GM12892 (cell line): ENCODE measurements around the gene HBZ. TPM values are rescaled to one million over a fixed set of nuclear protein-coding genes. Genes with fewer than 3 reads are reported as not detected.

Experiments used
- DNase-seq: peaks from one replicate; pipeline ENCODE4 v3.0.0; 2011; ENCODE audit not compliant: insufficient read length
- FAIRE-seq: peaks from 2 replicates; lab custom pipeline; 2011; peaks lifted over from hg19 to GRCh38; lab: Jason Lieb, UNC
- POLR2A ChIP-seq: IDR thresholded peaks from 2 replicates; pipeline ENCODE4 v1.6.1; 2011; ENCODE audit warnings: low read depth, low read length, control low read depth
- POLR2AphosphoS5 ChIP-seq: IDR thresholded peaks from 2 replicates; pipeline ENCODE4 v1.6.1; 2011; ENCODE audit warnings: low read depth, low read length, control low read depth
- TAF1 ChIP-seq: IDR thresholded peaks from 2 replicates; pipeline ENCODE4 v1.6.1; 2011; ENCODE audit warnings: low read depth, mild to moderate bottlenecking, control low read depth, low read length, borderline replicate concordance
- polyA plus RNA-seq: library from polyadenylated mRNA; unstranded; fragments of >200 nt; gene quantifications from one replicate; pipeline ENCODE4 v1.2.1, GENCODE V29; 2012; ENCODE audit warnings: missing spikeins, inconsistent platforms; ENCODE audit not compliant: missing spikeins

HBZ gene
- polyA plus RNA-seq: 0.40 TPM

GRCh38 chr16:152141-153128 is at the start of gene HBZ:
Gene HBZ (plus strand): TSS chr16:152644. CDS start chr16:152910, 266 bp downstream.
- TF ChIP-seq POLR2AphosphoS5 (no peak), POLR2A (no peak), TAF1 (no peak)
- DNase-seq (no peak), FAIRE-seq (no peak)

GRCh38 chr16:104355-104754 is 48.1 kb upstream of the HBZ start:
- DNase-seq: no peak
- TF ChIP-seq TAF1 (no peak), POLR2A (no peak), POLR2AphosphoS5 (no peak)
- no peak for FAIRE-seq

DNA sequence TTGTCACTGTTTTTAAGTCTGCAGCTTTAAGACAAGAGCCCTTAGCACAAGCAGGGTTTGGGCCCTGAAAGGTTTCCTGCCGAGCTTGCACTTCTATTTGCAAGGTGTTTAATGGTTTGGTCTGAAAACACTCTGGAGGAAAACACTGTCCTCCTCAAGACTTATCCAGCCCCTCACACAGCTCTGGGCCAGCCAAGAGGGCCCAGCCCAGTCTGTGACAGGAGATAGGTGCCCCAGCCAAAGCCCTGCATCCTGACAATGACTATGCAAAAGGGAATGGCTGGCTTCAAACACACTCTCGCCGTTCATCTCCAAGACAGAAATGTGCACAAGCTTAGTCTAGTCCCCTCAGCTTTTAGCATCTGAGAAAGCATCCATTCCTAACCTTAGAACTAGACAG is 47.5 kb upstream of the HBZ start:
- FAIRE-seq (no peak), DNase-seq (no peak)
- TF ChIP-seq POLR2AphosphoS5: no peak

DNA sequence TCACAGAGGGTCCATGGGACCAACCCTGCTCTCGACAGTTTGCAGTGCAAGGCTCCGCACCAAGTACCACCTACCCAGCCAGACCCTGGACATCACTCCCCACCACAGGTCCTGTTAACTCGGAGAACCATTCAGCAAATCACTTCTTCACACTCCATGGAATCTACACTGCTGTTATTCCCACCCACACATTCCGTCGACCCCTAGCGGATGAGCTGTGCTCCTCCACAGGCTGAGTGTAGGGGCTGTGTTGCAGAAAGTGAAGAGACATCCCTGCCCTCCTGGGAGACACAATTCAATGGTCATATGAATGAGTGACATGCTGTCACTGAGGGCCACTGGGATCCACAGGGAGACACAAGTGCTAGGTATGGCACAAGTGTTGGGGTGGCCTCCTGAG is 46.9 kb upstream of the HBZ start:
- FAIRE-seq (no peak), DNase-seq (no peak)
- TF ChIP-seq POLR2A (no peak), POLR2AphosphoS5 (no peak), TAF1 (no peak)

DNA sequence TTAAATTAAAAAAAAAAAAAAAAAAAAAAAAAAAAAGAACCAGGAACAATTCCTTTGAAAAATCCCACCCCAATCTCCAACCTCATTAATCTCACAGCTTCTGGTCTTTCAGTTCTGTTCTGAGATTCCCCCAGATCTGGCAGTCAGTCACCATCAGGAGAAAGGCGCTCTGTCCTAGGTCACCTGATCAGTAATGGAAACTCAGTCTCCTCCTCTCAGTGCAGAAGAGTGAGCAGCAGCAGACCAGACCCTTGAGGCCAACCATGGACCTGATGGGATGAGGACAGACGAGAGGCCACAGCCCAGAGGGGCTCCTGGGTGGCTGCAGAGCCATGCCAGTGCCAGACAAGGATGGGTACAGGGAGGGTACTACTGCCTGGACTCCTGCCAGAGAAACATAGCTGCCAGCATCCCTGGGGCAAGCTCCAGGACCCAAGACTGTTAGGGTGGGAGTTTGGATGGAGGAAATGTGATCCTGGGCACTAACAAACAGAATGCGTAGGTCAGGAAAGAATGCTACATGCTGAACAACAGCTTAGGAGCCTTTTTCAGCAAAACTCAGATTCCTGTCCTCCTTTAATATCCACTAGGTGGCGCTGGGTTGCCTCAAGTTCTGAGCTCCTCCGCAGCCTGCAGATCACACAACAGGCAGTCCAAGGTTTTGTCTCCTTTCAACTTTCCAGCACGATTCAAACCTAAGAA is 45.7 kb upstream of the HBZ start:
- peak; percentile 82 for FAIRE-seq
- TF ChIP-seq POLR2AphosphoS5 (no peak), POLR2A (no peak), TAF1 (no peak)
- peak; percentile 57 for DNase-seq

- no peak for FAIRE-seq
- no peak for DNase-seq
- no peak for TF ChIP-seq POLR2A
- TF ChIP-seq POLR2AphosphoS5: no peak
- TF ChIP-seq TAF1: no peak
These were observed 40.1 kb upstream of the HBZ start for GRCh38 chr16:112153-112840.

- no peak for DNase-seq
- TF ChIP-seq POLR2A (no peak), POLR2AphosphoS5 (no peak), TAF1 (no peak)
- FAIRE-seq: no peak
These were observed 38.1 kb upstream of the HBZ start for GRCh38 chr16:114327-114726.

DNA sequence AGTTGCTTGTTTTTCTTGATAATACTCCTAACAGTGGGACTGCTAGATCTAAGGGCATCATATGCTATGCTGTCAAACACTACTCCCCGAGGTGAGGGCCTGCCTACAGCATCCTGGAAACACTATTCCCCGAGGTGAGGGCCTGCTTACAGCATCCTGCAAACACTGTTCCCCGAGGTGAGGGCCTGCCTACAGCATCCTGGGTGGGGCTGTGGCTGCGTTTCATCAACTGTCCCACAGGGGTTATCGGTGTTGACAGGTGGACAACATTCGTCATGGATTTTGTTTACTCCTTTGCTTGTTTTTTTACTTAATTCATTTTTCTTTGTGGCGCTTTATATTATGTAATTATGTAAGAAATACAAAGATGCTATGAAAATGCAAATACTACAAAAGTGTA is 36.4 kb upstream of the HBZ start:
- no peak for DNase-seq
- TF ChIP-seq TAF1 (no peak), POLR2A (no peak), POLR2AphosphoS5 (no peak)
- no peak for FAIRE-seq

DNA sequence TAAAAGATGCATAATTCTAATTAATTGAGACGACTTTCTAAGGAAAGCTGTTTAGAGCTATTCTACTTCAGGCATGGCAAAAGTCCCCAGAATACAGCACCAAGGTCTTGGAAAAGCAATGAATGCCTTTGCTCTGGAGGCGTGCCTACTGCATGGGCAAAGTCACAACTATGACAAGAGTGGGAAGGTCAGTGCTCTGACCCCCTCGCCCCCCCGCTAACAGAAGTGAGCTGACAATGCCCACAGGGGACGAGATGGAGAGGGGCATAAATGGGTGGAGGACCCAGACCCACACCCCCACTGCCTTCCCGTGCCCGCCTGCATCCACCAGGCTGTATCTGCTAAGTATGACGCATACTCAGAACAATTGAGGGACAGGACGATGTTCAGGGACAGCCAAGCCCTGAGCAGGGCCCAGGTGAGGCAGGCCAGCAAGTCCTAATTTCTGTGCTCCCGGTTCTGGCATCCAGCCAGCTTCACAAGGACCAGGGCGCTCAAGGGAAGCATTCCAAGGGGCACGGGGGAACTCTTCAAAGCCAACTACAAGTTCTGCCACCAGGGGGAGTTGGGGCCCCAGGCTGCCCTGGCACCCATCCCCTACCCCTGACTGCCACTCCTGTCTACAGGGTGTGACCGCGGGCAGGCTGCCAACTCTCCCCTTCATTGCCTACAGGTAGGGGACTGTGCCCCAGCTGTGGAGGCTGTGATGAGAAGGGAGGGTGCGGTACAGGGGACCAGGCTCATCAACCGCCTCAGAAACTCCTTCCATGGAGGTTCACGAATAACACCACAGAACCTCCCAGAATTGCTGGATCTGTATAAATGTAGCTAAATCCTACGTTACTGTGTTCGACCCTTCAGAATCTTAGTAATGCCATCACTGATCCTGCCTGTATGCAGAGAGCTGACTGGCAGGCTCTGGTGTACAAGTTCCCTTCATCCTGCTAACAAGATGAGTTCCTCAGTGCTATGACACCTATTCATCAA is 34.8 kb upstream of the HBZ start:
- FAIRE-seq: no peak
- DNase-seq: peak; percentile 68
- TF ChIP-seq POLR2A (no peak), POLR2AphosphoS5 (no peak), TAF1 (no peak)

GRCh38 chr16:118857-119256 is 33.6 kb upstream of the HBZ start:
- DNase-seq (no peak), FAIRE-seq (no peak)
- no peak for TF ChIP-seq POLR2A
- no peak for TF ChIP-seq POLR2AphosphoS5
- no peak for TF ChIP-seq TAF1
